GM20431 (cell line): Measurements from ENCODE around the gene LRRC58.

Experiments used
- in situ Hi-C: fragments of 300-500 bp; cut with MseI, MboI; formaldehyde crosslinking; loops from one replicate; pipeline ENCODE4 v1.15.0; 2020; ENCODE audit warnings: low sequenced_read_pairs; ENCODE audit not compliant: unreplicated experiment

The LRRC58 gene

GRCh38 chr3:120281261-120281660 is 67.9 kb downstream of the LRRC58 start:
- in situ Hi-C loops, result no loop called here

DNA sequence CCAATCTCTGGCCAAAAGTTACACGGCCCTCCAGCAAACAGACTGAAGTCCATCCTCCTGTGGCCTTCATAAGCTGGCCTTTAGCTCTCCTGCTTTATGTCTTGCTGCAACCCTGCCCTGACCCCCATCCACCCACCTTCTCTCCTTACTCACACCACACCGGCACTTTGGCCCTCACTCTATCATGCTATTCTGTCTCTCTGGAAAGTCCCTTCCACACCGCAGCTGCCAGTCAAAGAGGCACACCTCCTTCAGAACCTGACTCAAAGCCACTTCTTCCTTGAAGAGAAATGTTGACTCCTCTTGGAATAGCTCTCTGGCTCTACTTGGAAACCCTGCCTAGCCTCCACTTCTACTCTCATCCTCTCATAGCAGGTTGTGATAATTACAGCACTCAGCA is 68.6 kb downstream of the LRRC58 start:
- in situ Hi-C loops, result no loop called here

DNA sequence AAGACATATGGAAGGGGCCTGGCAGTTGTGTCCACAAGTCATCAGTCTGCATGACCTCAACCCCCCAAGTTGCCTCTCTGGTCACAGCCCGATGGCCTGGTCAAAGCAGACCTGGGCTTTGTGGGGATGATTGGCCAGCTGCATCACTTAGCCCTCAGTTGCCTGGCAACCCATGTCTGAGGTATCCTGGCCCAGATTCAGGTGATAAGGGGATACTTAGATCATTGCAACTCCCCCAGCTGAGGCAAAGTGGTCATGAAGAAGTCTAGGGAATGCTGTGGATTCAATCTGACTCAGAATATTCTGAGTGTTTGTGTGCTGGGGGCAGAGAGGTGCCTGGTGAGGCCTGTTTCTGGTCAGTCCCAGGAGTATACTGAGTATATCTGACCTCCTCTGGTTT is 69.1 kb downstream of the LRRC58 start:
- in situ Hi-C loops, result no loop called here

GRCh38 chr3:120276767-120277166 is 72.4 kb downstream of the LRRC58 start:
- in situ Hi-C loops, result no loop called here

DNA sequence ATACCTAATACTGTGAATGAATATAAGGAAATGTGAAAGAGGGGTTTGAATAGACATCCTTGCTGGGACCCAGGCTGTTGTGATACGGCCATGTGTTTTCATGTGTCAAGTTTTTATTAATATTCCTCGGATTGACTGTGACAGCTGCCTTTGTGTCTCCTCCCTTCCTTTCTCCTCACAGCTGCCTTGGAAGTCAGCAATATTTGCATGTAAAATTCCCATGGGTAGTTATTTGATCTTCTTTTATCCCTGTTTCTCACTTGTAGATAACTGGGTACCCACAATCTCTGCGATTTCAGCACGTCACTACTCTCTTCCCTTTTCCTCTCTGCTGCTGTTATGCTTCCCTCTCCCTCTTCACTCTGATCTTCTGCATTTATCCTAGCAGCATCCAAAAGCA is 73.5 kb downstream of the LRRC58 start:
- in situ Hi-C loops, result no loop called here

DNA sequence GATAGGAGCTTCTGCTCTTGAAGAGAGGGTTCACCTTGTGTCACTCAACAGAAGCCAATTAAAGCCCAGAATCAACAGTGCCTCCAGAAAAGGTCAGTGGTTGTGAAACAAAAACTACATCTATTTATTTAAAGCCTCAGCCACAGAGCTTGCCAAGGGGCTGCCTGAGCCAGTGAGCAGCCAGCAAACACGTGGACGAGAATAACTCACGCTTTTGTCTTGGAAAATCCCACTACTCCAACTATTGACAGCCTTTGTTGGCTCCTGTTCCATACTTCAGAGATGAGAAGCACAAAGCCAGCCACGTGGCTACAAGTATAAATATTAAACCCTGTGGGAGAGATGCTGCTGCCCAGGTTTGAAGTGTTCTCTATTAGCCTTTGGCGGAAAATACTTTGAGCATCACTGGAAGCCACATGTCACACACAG is 74.4 kb downstream of the LRRC58 start:
- in situ Hi-C loops, result no loop called here
